ENCODE results near the gene MGARP.
"Not testable (repeated sequence)": the region's sequence is repeated elsewhere in the genome, so short reads cannot be mapped to it uniquely, and the experiment has no call there.

Gene MGARP

DNA sequence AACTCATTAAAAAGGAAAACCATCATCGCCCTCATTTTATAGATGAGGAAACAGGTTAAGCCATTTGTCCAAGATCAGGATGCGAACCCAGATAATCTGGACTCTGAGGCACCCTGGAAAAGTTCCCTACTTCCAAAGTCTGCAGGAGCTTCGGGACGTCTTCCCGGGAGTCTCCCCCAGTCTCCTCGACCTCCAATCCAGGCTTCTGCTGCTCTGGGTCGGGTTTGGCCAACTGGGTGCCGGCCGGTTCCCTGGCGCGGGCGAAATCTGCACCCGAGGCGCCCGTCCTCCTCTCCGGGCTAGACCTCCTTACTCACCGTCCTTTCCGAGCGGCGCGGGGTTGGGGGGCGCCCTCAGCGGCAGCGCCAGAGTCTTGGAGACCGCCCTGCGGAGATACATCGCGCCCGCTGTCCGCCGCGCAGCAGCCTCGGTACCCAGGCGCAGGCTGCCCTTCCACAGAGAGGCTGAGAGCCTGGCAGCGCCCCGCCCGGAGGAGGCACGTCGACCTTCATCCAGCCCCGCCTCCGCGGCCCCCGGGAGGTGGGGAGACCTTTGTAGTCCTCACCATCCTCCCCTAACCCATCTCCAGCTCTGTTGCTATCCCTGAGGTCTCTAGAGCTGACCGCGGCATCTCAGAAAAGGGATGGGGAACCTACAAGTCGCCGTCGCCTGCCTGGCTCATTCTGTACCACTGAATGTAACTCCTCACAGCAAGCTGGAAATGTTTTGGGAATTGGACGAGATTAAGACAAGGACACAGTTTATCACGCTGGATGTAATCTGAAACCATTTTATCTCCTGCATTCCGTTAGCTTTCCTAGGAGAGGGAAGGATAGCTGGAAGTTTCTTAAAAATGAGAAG, at the start of gene MGARP:
MGARP (minus strand) TSS at position 466 of the 861 bp plus-strand sequence; CDS start at position 399, 67 bp downstream.
- in situ Hi-C loops (cut with HindIII; ENCODE audit: low sequenced_read_pairs), result no loop called here

- in situ Hi-C loops (cut with HindIII; ENCODE audit: low sequenced_read_pairs), result loop anchor here (5.0 kb wide), 2 partner anchors 58 to 102 kb away; no protein-coding TSS in a partner anchor
Measured at GRCh38 chr4:139329665-139330200, 49.7 kb upstream of the MGARP start.

GRCh38 chr4:139324620-139325019, 44.6 kb upstream of the MGARP start:
- in situ Hi-C loops (cut with HindIII; ENCODE audit: low sequenced_read_pairs), result no loop called here

- in situ Hi-C loops (cut with HindIII; ENCODE audit: low sequenced_read_pairs), result not testable (repeated sequence)
Measured at GRCh38 chr4:139322541-139322940, 42.5 kb upstream of the MGARP start.

DNA sequence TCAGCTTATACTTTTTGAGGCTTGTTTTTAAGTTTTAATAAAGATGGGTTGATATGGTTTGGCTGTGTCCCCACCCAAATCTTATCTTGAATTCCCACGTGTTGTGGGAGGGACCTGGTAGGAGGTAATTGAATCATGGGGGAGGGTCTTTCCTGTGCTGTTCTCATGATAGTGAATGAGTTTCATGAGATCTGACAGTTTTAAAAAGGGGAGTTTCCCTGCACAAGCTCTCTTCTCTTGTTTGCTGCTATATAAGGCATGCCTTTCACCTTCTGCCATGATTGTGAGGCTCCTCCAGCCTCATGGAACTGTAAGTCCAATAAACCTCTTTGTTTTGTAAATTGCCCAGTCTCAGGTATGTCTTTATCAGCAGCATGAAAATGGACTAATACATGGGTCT, 42.0 kb upstream of the MGARP start:
- in situ Hi-C loops (cut with HindIII; ENCODE audit: low sequenced_read_pairs), result not testable (repeated sequence)

- in situ Hi-C loops (cut with HindIII; ENCODE audit: low sequenced_read_pairs), result no loop called here
Measured at GRCh38 chr4:139319571-139319970, 39.5 kb upstream of the MGARP start.

GRCh38 chr4:139317635-139318034, 37.6 kb upstream of the MGARP start:
- in situ Hi-C loops (cut with HindIII; ENCODE audit: low sequenced_read_pairs), result no loop called here

- in situ Hi-C loops (cut with HindIII; ENCODE audit: low sequenced_read_pairs), result no loop called here
Measured at GRCh38 chr4:139316733-139317132, 36.7 kb upstream of the MGARP start.

- in situ Hi-C loops (cut with HindIII; ENCODE audit: low sequenced_read_pairs), result no loop called here
Measured at GRCh38 chr4:139315221-139315675, 35.2 kb upstream of the MGARP start.

DNA sequence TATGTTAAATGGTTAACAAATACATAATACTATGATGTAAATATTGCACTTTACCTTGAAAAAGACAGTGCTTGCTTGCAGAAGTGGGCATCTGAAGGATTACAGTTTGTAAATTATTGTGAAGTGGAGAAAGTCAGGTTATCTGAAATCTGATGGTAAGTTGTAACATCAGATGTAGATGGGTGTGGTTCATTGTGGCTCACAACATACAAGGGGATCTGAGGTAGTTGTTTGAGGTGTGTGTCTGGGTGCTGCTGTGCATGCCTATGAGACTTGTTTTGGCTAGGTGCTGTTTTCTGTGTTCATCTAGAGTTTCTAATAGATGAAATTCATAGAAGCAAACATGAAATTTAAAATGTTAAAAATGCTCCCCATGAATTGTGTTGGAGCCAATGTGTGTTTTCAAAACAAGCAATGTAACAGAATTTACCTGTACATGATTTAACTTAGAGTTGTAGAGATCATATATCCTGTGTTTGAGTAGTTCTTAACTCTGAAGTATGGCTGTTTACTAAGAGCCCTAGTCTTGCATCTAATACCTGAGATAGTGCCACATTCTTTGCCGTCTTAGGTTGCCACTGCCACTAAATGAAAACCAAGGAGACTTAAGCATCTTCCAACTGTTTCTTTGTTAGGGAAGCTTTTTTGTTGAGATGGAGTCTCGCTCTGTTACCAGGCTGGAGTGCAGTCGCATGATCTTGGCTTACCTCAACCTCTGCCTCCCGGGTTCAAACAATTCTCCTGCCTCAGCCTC, 34.2 kb upstream of the MGARP start:
- in situ Hi-C loops (cut with HindIII; ENCODE audit: low sequenced_read_pairs), result no loop called here

- in situ Hi-C loops (cut with HindIII; ENCODE audit: low sequenced_read_pairs), result not testable (repeated sequence)
Measured at GRCh38 chr4:139313414-139313813, 33.4 kb upstream of the MGARP start.

GRCh38 chr4:139312552-139313332, 32.7 kb upstream of the MGARP start:
- in situ Hi-C loops (cut with HindIII; ENCODE audit: low sequenced_read_pairs), result no loop called here

DNA sequence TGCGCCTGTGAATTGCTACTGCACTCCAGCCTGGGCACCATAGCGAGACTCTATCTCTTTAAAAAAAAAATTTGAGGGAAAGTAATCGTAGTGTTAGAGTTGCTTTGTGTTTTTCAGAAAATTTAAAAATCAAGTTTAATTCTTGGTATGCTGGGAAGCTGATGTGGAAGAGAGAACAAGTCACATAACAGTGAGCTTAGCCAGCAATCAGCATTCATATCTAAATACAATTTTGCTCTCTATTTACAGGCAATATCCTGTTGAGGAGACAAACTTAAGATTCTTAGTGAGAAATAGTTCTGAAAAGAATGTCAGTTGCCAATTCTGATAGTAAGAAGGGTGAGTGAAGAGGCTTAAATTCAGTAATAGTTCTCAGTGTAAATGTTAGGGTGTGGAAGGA, 31.9 kb upstream of the MGARP start:
- in situ Hi-C loops (cut with HindIII; ENCODE audit: low sequenced_read_pairs), result no loop called here

GRCh38 chr4:139304920-139305319, 24.9 kb upstream of the MGARP start:
- in situ Hi-C loops (cut with HindIII; ENCODE audit: low sequenced_read_pairs), result loop anchor here (5.0 kb wide), 1 partner anchor 78 kb away; no protein-coding TSS in a partner anchor

- in situ Hi-C loops (cut with HindIII; ENCODE audit: low sequenced_read_pairs), result loop anchor here (5.0 kb wide), 1 partner anchor 75 kb away; no protein-coding TSS in a partner anchor
Measured at GRCh38 chr4:139301821-139302611, 22.0 kb upstream of the MGARP start, which contains the start of gene NDUFC1. TSS of gene NDUFC1 (minus strand) at chr4:139302477. CDS start at chr4:139295798, 6,679 bp downstream.

DNA sequence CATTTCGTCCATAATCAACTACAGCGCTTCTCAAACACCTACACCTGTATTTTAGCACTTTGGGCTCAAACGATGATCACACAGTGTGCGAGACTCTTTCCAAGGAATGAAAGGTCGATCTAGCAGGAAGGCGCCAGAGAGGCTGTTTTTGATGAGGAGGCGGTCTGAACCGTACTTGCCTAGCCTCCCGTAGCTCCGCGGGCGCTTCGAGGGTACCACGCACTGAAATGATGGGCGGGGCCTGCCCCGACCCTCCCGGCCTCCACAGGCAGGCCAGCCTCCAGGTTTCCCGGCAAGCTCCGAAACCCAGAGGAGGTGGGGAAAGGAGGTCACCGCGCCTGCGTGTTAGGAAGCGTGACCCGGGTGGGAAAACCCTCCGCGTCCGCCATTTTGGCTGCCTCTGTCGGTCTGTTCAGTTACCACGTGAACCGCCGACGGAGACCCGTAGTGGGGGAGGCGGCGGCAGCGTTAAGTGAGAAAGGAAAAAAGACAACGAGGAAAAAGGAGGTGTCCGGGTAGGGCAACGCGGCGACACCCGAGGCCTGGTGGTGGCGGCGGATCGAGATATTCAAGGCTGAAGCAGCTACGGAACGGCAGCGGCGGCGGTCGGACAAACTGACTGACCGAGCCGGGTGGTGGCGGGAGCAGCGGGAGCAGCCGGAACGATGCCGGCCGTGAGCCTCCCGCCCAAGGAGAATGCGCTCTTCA, 21.2 kb upstream of the MGARP start, which contains the start of gene NAA15:
NAA15 (plus strand) TSS at position 393 of the 708 bp plus-strand sequence; CDS start at position 666, 273 bp downstream.
- in situ Hi-C loops (cut with HindIII; ENCODE audit: low sequenced_read_pairs), result loop anchor here (5.0 kb wide), 1 partner anchor 74 kb away; no protein-coding TSS in a partner anchor

- in situ Hi-C loops (cut with HindIII; ENCODE audit: low sequenced_read_pairs), result loop anchor here (5.0 kb wide), 1 partner anchor 73 kb away; no protein-coding TSS in a partner anchor
Measured at GRCh38 chr4:139300431-139301112, 20.5 kb upstream of the MGARP start.

- in situ Hi-C loops (cut with HindIII; ENCODE audit: low sequenced_read_pairs), result no loop called here
Measured at GRCh38 chr4:139299536-139299935, 19.5 kb upstream of the MGARP start.
